ENCODE data around the gene STAB2.

DNA sequence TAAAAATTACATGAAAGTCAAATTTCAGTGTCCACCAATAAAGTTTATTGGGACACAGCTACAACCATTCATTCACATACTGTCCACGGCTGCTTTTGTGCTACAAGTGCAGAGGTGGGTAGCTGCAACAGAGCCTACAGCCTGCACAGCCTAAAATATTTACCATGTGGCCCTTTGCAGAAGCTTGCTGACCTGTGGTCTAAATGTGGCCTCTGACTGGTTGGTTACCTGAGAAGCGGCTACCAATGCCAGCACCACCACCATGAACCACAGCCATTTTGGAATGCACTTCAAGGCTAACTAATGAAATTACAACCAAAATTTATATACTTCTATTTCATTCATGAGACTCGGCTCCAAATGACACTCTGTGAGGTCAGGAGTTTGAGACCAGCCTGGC is 195.3 kb downstream of the STAB2 start:
- no peak for TF ChIP-seq SIN3A (IDR thresholded peaks at IDR 0.05; ENCODE audit: borderline replicate concordance, insufficient read depth, low read length)
- no peak for TF ChIP-seq POLR2AphosphoS5 (IDR thresholded peaks at IDR 0.05; ENCODE audit: low read depth, low read length)
- TF ChIP-seq, protein P1, sequence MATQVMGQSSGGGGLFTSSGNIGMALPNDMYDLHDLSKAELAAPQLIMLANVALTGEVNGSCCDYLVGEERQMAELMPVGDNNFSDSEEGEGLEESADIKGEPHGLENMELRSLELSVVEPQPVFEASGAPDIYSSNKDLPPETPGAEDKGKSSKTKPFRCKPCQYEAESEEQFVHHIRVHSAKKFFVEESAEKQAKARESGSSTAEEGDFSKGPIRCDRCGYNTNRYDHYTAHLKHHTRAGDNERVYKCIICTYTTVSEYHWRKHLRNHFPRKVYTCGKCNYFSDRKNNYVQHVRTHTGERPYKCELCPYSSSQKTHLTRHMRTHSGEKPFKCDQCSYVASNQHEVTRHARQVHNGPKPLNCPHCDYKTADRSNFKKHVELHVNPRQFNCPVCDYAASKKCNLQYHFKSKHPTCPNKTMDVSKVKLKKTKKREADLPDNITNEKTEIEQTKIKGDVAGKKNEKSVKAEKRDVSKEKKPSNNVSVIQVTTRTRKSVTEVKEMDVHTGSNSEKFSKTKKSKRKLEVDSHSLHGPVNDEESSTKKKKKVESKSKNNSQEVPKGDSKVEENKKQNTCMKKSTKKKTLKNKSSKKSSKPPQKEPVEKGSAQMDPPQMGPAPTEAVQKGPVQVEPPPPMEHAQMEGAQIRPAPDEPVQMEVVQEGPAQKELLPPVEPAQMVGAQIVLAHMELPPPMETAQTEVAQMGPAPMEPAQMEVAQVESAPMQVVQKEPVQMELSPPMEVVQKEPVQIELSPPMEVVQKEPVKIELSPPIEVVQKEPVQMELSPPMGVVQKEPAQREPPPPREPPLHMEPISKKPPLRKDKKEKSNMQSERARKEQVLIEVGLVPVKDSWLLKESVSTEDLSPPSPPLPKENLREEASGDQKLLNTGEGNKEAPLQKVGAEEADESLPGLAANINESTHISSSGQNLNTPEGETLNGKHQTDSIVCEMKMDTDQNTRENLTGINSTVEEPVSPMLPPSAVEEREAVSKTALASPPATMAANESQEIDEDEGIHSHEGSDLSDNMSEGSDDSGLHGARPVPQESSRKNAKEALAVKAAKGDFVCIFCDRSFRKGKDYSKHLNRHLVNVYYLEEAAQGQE (IDR thresholded peaks at IDR 0.05; ENCODE audit: insufficient read depth in 1 of 2, low read depth in 2 of 2, low read length in 2 of 2), result no peak
- no peak for TF ChIP-seq TAF1 (IDR thresholded peaks at IDR 0.05; ENCODE audit: borderline replicate concordance, insufficient read depth, low read length)
